Suppressor macrophage treated with lipopolysaccharide for 4 hours (primary cell): ENCODE results near the gene GPBP1L1.

Experiments used
- DNase-seq: peaks from one replicate; pipeline ENCODE4 v3.0.0-alpha.2; 2020

GPBP1L1 gene

DNA sequence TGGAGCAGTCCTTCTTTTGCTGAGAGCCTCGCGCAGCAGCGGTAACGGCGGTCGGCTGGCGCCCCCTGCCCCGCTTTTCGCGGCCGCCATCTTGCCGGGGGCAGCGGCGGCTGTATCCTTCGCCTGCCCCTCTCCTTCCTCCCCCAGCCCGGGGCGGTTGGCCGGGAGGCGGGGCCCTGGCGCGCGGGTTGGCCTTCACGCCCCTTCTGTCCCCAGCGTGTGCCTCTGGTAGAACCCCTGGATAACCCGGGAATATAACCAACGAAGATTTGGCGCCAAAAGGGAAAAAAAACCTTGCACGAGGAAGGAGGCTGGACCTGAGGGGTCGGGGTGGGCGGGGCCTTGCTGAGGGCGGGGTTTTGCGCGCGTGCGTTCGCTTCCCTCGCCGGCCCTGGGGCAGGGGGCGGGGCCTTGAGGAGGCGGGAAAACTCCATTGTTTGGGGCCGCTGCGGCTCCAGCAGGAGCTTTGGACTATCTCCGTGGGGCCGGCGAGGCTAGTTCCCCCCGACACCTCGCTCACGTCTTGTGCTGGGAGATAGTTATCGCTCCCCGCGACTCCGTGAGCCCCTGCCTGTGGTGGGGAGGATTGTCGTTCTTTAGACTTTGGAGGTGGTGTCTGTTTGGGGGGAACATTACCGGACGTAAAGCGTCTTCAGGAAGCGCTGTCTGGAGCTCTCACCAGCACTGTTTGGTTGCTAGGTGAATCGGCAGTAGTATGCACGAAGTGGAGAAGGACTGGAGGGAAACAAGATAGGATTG, 101.8 kb downstream of the GPBP1L1 start:
- DNase-seq: peak; percentile 94

DNA sequence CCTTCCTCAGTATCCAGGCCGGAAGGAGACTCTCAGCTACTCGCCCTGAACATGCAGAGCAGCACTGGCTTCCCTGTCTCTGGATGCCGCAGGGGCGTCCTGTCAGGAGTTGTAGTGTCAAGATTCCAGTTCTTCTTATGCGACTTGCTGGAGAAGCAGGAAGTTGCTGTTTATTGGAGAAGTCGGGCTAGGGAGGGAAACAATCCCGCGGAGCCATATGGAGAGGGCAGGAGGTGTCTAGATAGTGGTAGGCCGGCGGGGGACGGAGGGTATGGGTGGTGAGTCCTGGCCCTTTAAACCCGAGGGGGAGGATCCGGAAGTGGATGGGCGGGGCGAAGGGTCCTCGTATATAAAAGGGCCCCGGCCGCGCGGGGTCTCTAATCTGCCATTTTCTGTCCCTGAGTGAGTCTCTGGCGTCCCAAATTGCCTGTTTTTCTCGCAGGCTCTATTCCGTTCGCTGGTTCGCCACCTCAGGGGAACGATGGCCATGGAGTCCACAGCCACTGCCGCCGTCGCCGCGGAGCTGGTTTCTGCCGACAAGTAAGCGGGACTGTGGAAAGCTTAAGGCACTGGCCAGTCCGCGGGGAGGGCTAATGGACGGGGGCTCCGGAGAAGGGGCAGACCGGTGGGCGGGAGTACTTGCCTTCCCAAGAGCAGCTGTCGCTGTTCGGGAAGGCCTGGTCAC, 102.5 kb downstream of the GPBP1L1 start, which contains the start of gene NASP:
TSS of gene NASP (plus strand) at position 376 of the 685 bp plus-strand sequence. CDS start at position 482, 106 bp downstream.
- peak; percentile 89 for DNase-seq

- DNase-seq: peak; percentile 97
Measured at GRCh38 chr1:45583264-45583665, 103.1 kb downstream of the GPBP1L1 start.
